Activated naive CD8-positive, alpha-beta T cell treated with anti-CD3 and anti-CD28 coated beads, Interleukin-2, amount 50 U/mL, for 24 hours (primary cell): ENCODE measurements around the gene SLC4A3.

ENCODE experiments used
- ATAC-seq: fragments of 150-1000 bp; cut with Tn5 transposase; one replicate; pipeline ENCODE4 v1.10.0; 2021
- DNase-seq: peaks from one replicate; pipeline ENCODE4 v3.0.0; 2021
- H3K27ac Mint-ChIP-seq: one replicate; pipeline ENCODE4 v1.8.0; 2021; ENCODE audit warnings: mild to moderate bottlenecking, mixed read lengths
- H3K27me3 Mint-ChIP-seq: one replicate; pipeline ENCODE4 v1.8.0; 2021; ENCODE audit warnings: mixed read lengths
- H3K36me3 Mint-ChIP-seq: one replicate; pipeline ENCODE4 v1.8.0; 2021; ENCODE audit warnings: low read depth, mixed read lengths
- H3K4me1 Mint-ChIP-seq: one replicate; pipeline ENCODE4 v1.8.0; 2021; ENCODE audit warnings: mixed read lengths
- H3K4me3 Mint-ChIP-seq: one replicate; pipeline ENCODE4 v1.8.0; 2021; ENCODE audit warnings: mild to moderate bottlenecking, moderate library complexity, mixed read lengths
- H3K9me3 Mint-ChIP-seq: one replicate; pipeline ENCODE4 v1.8.0; 2021; ENCODE audit warnings: mixed read lengths

The SLC4A3 gene

DNA sequence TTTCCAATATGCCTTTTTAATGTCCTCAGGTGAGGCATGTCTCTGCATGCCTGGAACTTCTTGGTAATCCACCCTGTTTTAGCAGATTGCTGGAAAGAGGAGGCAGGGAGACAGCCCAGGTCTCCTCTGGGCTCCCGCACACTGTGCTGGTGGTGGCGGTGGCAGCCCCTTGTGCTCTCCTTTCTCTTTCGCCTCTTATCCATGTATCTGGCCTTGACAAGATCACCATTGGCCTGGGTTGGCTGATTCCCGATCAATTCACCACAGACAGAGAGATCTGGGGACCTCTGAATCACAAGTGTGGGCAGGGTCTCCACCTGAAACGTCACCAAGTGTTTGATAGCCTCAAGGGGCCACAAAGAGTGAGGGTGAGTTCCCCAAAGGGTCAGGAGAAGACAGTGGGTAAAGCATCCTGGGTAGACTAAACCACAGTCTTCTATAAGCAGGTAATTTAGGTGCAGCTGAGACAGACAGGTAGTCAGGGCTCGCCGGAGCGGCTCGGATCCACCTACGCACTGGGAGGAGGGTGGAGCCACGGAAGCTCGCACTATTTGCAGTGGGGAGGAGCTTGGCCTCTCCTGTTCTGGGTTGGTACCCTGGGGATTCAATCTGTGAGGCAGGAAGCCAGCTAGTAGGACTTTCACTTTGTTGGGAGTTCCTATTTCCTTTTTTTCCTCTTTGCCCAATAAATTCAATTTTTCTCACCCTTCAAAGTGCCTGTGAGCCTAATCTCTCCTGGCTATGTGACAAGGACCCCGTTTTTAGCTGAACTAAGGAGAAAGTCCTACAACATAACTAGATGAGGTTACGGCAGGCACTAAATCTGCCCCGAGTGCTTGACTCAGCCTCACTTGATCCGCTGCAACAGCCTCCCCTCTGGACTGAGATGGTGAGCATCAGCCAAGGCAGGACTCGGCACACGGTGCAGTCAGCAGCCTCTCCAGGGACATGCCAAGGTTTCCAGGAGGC, 57.6 kb downstream of the SLC4A3 start:
- no peaks in the 10 kb centered on the region for H3K36me3 Mint-ChIP-seq
- ATAC-seq (peak; percentile 93), DNase-seq (peak; percentile 65)
- peaks cover 13% of the 10 kb centered on the region for H3K4me1 Mint-ChIP-seq
- peaks cover 5% of the 10 kb centered on the region for H3K9me3 Mint-ChIP-seq
- peak overlapping the region; percentile 77 for H3K4me3 Mint-ChIP-seq
- peaks cover 13% of the 10 kb centered on the region for H3K27me3 Mint-ChIP-seq
- no peak overlapping the region for H3K27ac Mint-ChIP-seq

DNA sequence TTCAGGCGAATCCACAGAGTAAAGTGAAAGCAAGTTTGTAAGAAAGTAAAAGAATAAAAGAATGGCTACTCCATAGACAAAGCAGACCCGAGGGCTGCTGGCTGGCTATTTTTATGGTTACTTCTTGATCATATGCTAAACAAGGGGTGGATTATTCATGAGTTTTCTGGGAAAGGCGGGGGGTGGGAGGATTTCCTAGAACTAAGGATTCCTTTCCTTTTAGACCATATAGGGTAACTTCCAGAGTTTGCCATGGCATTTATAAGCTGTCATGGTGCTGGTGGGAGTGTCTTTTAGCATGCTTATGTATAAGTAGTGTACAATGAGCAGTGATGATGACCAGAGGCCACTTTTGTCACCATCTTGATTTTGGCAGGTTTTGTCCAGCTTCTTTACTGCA, 59.8 kb downstream of the SLC4A3 start:
- Mint-ChIP-seq H3K9me3 (peaks cover 5% of the 10 kb centered on the region), H3K27me3 (peaks cover 13% of the 10 kb centered on the region), H3K27ac (no peak overlapping the region), H3K4me3 (no peak overlapping the region), H3K36me3 (no peaks in the 10 kb centered on the region), H3K4me1 (peaks cover 13% of the 10 kb centered on the region)
- no peak for ATAC-seq
- no peak for DNase-seq

GRCh38 chr2:219687882-219688559, 60.6 kb downstream of the SLC4A3 start:
- Mint-ChIP-seq H3K27ac (no peak overlapping the region), H3K9me3 (peaks cover 5% of the 10 kb centered on the region), H3K27me3 (peaks cover 14% of the 10 kb centered on the region), H3K36me3 (no peaks in the 10 kb centered on the region), H3K4me3 (no peak overlapping the region), H3K4me1 (peaks cover 13% of the 10 kb centered on the region)
- no peak for DNase-seq
- ATAC-seq: no peak

DNA sequence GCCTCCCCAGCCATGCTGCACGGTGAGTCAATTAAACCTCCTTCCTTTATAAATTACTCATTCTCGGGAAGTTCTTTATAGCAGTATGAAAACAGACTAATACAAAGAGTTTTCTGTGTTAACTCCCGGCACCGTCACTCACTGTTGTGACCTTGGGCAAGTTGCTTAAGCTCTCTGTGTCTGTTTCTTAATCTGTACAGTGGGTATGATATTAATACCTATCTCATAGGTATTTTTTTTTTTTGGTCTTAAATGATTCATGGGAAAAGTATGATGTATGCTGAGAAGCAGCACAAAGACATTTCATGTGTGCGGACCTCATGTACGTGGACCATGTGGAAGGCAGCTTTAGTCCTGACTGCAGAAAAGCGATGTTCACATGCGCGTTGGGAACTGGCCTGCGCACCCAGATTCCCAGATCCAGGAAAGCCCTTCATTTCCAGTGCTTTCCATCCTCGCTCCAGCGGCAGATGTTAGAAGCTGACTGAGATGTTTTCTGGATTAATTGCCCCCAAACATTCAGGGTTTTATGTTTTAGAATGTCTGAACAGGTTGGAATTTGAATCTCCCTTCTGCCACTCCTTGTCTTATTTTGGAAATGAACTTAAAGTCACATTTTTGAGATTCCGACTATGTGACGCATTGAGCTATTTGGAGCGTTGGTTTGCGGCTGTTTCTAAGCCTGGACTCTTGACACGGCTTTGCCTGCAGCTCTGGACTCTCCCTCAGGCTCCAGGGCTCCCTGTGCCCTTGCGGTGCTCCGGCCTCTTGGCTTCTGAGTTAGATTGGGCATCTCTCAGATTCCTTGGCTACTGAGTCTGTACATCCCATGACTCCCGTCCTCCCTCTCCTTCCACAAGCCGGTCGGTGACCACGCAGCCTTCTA, 61.4 kb downstream of the SLC4A3 start:
- Mint-ChIP-seq H3K4me1 (peaks cover 13% of the 10 kb centered on the region), H3K4me3 (no peak overlapping the region), H3K27ac (no peak overlapping the region), H3K36me3 (no peaks in the 10 kb centered on the region), H3K27me3 (peaks cover 14% of the 10 kb centered on the region), H3K9me3 (no peaks in the 10 kb centered on the region)
- DNase-seq (no peak), ATAC-seq (no peak)

GRCh38 chr2:219689676-219690628, 62.5 kb downstream of the SLC4A3 start:
- ATAC-seq (no peak), DNase-seq (peak; percentile 49)
- Mint-ChIP-seq H3K27ac (no peak overlapping the region), H3K9me3 (no peaks in the 10 kb centered on the region), H3K36me3 (no peaks in the 10 kb centered on the region), H3K4me1 (peaks cover 10% of the 10 kb centered on the region), H3K4me3 (no peak overlapping the region), H3K27me3 (peaks cover 18% of the 10 kb centered on the region)

DNA sequence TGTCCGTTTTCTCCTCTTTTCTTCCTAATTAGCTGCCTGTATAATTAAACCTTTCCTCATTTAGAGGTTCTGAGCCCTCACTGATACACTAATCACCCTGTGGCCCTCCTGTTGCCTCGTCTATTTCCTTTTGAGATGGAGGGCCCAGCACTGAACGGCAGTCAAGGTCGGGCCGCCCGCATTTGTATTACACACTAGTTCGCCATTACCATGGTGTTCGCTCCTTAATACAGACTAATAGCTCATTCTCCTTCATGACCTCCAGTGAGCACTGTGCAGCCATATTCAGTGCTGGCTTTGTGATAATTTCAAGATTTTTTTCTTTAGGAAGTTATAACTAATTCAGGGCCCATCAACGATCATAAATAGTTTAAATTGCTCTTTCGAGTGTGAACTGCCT, 64.1 kb downstream of the SLC4A3 start:
- no peak for DNase-seq
- peaks cover 28% of the 10 kb centered on the region for H3K27me3 Mint-ChIP-seq
- no peak overlapping the region for H3K27ac Mint-ChIP-seq
- H3K36me3 Mint-ChIP-seq: no peaks in the 10 kb centered on the region
- no peaks in the 10 kb centered on the region for H3K9me3 Mint-ChIP-seq
- H3K4me3 Mint-ChIP-seq: no peak overlapping the region
- peaks cover 4% of the 10 kb centered on the region for H3K4me1 Mint-ChIP-seq
- no peak for ATAC-seq
